Measurements from ENCODE around the gene SHISA3.

Gene SHISA3

DNA sequence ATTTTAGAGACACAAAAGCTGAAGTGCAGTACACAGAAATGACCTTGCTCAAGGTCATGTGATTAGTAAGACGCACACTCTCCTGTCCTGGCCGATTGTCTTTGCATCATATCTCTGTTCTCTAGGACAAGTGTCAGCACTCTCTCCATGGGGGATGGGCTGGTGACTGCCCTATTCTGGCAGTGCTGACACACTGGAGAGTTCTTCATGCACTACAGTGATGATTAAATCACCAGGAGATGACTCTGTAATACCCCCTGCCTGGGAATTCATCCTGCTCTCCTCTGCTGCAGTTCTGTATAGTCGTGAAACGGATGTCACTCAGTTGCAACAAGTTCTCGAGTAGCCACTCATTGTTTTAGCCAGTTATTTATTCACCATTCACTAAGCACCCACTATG, 5.3 kb upstream of the SHISA3 start:
- no peak for DNase-seq (ENCODE audit: low spot score)

DNA sequence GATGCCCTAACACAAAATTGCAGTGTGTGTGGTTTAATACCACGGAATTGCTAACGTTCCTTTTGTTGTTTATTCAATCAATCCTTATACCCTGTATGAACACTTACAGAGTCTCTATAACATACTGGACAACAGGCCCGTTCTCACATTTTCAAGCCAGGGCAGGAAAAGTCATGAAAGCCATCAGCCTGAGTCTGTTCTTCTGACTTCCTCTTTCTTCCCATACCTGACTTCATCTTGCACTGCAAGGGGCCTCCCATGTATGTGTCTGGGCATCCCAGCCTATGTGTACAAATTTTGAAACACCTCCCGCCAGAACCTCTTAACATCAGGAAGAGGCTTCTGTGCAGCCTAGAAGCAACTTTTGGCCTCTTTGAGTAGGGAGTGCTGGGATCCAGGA, 4.9 kb upstream of the SHISA3 start:
- no peak for DNase-seq (ENCODE audit: low spot score)

DNA sequence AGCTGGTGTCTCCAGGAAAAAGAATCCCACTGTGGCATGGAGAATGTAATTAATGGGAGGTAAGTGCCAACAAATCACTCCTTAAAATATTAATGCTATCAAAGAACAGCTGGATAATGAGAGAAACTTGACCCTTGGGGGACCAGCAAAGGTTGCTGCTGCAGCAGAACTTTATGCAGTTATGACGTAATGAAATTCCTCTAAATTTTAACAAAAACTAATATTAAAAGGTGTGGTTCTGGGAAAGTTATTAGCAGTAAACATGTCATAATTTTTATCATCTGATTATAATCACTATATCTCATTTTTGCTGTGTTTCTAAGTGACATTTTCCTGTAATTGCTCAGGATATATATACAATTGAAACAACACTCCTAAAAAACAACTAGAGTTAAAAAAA, 1.7 kb upstream of the SHISA3 start:
- DNase-seq (ENCODE audit: low spot score): no peak

DNA sequence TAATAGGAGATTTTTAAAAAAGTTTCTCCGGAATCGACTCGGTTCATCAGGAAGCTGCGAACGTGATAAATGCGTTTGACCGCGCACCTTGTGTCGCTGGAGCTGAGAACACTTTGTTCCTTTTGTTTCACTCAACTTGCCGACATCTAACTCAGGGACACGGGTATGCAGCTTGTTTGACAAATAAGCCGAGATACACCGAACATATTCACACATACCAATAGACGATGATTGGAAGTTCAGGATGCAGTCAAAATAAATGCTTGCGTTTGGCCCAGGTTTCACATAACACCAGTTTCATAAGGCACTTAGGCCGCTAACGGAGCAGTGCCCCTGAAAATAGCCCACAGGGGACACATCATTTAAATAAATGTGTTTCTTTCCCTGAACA, 932 bp upstream of the SHISA3 start:
- no peak for DNase-seq (ENCODE audit: low spot score)

DNA sequence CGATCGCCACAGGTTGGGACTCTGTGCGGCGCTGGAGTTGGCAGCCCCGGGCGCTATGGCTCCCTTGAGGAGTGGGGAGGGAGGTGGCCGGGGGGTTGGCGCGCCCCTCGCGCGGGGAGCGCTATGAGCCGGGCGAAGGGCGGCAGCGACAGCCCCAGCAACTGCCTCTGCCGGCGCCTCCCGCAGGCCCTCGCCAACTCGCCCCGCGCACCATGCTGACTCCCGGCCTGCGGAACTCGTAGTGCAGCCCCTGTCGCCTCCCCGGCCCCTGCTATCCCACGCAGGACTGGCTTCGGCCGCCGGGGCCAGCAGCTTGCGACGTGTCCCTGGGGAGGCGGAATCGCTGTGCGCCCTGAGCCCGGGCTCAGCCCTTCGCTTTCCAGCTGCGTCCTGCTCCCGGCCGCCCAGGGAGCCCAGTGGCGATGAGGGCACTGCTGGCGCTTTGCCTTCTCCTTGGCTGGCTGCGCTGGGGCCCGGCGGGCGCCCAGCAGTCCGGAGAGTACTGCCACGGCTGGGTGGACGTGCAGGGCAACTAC, 415 bp downstream of the SHISA3 start:
- peak; percentile 17 for DNase-seq (ENCODE audit: low spot score)

DNA sequence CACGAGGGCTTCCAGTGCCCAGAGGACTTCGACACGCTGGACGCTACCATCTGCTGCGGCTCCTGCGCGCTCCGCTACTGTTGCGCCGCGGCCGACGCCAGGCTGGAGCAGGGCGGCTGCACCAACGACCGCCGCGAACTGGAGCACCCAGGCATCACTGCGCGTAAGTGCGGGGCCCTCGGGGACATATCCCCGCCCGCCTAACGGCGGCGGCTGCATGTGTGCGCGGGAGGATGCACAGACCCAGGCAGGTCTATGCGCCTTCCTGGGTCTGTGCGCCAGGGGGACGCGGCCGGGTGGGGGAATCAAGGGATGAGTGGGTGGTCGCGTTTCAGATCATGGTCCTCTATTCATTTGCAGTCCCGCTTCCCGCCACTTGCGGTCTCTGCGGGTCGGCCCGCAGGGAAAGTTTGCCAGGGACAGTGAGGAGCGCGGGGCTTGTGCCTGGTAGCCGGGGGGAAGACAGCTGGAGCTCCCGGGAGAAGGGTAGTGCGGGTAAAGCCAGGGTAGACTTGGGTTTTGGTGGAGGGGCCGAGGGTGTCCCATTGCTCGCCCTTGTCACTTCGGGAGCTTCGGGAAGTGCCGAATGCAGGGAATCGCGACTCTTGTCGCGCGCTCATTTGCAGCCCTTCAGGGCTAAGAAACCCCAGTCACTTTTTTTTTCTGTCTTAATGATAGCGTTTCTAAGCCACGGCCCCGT, 1.0 kb downstream of the SHISA3 start:
- DNase-seq (ENCODE audit: low spot score): no peak

DNA sequence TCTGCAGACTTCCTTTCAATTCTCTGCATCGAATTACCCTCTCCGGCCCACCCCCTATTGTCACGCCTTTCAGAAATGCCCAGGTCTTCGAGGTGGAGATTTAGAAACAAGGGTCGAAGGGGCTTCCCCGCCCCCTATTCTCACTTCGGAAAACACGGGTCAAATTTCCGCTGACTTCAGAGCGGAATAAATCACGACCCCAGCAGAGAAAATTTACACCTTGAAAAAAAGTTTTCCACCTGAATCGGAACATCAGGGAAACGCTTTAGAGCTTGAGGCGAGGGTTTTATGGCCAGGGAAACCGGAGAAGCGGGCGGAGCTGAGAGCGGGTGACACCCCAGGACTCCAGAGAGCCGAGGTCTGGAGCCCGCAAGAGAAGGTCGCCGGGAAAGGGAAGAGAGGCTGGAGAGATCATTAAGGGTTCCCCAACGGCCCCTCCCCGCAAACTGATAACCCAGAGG, 1.6 kb downstream of the SHISA3 start:
- no peak for DNase-seq (ENCODE audit: low spot score)

DNA sequence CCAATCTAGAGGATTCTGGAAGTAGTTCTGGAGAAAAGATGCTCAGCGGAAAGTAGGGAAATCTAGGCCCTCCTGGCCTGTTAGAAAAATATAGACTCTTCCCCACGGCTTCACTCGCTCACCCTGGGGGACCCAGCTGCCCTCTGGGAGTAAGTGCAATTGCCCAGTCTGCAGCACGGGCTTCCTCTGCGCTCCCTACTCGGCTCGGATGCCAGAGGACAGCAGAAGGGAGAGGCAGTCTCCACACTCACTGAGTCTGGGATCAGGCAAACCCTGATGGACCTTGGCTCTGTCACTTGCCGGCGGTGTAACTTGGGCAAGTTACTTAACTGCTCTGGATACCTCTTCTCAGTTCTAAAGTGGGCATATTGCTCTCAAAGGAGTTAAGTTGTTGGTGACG, 2.1 kb downstream of the SHISA3 start:
- DNase-seq (ENCODE audit: low spot score): no peak

DNA sequence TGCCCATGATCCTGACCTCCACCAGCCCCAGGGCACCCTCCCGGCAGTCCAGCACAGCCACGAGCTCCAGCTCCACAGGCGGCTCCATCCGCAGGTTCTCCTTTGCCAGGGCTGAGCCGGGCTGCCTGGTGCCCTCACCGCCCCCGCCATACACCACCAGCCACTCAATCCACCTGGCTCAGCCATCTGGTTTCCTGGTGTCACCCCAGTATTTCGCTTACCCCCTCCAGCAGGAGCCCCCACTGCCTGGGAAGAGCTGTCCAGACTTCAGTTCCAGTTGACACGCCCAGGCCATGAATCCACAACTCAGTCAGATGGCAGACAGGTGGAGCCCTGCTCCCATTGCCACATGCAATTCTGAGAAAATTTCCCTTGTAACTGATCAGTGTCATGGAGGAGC, 3.9 kb downstream of the SHISA3 start:
- DNase-seq (ENCODE audit: low spot score): no peak

DNA sequence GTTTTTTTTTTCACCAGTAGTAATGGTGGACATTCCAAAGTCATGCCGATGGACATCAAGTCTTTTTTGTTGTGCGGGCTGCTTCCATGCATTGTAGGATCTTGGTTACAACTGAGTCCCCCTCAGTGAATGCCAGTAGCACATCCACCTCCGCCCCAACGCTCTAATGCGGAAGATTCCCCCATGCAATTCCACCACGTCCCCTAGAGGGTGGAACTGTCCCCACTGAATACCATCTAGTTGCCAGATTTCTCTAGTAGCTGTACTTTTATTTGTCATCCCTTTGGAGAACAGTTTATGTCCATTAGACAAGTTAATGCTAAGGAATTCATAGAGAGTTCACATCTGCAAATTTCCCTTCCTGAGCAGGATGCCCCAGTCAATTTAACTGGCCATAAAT, 6.7 kb downstream of the SHISA3 start:
- DNase-seq (ENCODE audit: low spot score): no peak

DNA sequence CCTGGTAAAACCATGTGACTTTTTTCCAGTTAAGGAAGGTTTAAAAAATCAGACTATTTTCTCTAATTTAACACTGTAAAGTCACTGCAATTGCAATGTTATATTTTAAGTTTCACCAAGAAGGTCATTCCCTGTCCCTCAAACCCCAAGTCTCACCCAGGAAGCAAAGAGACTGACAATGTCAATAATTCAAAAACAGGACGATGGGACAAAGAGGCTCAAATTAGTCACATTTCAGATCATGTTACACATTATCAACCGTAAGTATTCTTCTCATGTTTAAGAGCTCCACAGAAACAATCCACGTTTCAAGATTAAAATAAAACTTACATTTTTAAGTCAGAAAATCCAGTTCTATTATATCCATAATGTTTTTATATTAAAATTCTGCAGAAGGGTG, 13.2 kb downstream of the SHISA3 start:
- no peak for DNase-seq (ENCODE audit: low spot score)

DNA sequence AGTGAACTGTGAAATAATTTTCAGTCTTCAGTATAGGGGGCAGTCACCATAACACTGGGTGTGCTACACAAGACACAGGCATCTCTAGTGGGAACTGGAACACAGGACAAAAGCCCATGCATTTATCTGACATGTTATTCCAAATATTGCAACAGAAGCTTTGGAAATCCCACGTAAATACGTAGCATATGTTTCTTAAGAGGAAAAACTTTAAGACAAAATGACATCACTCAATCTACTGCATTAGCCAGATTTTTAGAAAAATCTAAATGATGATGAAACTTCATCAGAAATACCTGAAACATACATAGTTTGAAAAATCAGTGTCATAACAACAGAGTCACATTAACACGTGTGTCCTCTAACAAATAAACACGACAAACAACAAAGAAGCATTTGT, 14.5 kb downstream of the SHISA3 start:
- DNase-seq (ENCODE audit: low spot score): no peak

DNA sequence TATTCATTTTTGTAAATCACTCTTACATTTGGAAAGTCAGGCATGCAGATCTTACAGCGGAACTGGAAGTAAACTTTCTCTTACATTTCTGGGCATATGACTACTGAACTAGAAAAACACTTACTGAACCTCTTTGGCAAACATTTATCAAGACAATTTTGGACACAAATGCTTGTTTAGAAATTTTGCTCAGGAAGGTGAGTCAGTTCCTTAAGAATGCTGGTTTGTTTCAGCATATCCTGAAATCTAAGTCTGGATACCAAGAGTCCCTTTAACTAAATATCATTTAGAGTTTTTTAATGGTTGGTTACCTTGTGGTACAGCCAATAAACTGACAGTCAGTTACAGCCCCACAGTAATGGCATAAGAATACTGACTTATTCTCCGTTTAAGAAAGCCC, 15.0 kb downstream of the SHISA3 start:
- DNase-seq (ENCODE audit: low spot score): peak; percentile 51

DNA sequence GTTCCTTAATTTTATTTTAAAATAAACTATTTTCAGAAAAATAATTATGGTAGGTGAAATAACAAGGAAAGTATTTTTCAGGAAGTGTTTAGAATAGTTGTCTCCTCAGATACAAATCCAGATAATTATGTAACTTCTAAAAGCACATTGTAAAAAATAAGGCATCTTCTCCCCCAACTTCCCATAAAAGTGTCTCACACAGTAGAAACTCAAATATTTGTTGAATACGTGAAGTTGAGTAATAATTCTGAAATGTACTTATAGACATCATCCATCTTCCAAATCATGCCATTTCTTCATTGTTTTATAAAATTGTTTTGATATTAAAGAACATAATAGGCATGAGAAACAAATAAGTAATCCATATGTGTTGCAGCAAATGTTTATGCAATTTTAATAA, 18.0 kb downstream of the SHISA3 start:
- no peak for DNase-seq (ENCODE audit: low spot score)

DNA sequence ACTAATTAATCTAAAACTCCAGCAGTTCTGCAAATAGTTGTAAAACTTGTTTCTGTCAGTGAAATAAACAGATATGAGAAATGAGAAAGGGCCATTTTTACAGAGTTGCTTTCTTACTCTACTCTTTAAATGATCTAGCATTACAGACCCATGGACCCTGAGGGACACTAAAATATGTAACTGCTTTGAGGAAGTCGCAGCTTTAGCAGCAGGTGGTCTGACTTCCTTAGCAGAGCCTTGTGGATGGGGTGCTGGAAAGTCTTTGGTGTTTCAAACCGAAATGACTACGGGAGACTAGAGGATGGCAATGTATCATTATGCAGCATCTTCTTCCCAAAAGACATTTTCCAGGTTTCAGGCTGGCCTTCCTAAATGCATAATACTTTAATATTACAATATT, 18.7 kb downstream of the SHISA3 start:
- DNase-seq (ENCODE audit: low spot score): no peak

DNA sequence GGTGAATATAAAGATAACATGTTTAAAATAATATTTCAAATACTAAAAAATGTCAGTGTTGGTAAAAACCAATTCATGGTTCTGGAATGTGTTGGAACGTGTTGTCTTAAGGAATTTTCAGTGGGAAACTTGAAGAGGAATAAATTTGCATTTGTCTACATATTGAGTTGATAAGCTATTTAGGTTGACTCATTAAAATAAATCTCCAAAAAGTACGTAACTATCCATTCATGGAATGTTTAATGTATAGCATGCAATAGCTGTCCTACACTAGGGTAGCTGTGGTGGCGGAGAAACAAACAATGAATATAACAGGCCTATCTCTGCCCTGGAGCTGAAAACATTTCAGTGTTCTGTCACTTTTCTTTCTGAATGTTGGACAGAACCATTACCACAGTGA, 20.3 kb downstream of the SHISA3 start:
- DNase-seq (ENCODE audit: low spot score): no peak

DNA sequence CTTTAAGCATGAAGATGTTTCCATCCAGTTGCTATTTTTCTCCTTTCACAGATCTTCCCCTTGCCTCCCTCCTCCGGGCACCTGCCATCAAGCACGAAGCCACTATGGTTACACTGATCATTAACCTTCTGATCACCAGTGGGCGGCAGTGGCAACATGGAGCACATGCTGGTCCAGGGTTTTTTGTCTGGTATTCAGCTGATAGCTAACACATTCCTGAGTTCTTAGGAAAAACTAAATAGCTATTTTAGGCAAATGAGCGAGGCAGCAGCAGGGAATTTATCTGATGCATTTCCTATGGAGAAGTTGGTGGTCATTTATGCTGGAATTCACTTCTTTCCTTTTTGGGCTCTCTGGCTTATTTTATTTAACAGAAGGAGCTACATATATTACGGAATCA, 22.9 kb downstream of the SHISA3 start:
- no peak for DNase-seq (ENCODE audit: low spot score)

DNA sequence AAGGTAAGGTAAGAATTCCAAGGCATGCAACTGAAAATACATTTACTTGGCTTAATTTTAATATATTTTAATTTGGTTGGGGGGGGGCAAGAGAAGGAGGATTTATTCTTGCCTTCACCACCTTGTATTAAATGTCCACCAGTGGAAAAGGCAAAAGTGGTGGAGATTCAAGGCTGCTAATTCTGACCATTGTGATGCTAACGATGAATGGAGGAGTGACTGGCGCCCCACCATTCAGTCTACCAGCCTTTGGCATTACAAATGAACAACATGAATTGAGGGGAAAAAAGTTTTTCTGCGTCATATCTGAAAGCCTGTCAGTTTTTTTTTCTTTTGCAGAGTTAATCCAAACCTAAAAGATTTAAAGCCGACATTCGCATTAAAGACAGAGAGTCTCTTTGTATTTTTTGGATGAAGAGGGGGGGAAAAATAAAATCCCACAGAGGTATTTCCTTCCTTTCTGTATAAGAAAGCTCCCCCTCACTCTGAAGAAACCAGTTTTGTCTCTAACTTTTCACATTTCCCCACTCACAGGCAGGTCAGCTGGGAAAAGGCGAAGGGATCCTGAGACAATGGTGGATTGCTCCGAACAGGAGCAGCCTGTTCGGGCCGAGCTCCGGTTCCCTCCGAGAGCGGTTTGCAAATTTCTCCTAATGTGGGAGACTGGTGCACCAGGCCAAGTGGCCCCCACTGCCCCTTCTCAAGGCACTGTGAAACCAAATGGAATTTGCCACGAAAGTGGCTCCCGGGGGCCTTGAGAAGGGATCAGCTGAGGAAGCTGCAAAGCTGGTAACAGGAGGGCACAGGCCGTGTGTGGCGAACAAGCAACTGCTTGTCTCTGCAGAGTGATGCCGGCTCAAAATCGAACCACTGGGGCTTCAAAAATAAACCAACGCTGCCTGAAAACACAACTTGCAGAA, 28.1 kb downstream of the SHISA3 start:
- no peak for DNase-seq (ENCODE audit: low spot score)

DNA sequence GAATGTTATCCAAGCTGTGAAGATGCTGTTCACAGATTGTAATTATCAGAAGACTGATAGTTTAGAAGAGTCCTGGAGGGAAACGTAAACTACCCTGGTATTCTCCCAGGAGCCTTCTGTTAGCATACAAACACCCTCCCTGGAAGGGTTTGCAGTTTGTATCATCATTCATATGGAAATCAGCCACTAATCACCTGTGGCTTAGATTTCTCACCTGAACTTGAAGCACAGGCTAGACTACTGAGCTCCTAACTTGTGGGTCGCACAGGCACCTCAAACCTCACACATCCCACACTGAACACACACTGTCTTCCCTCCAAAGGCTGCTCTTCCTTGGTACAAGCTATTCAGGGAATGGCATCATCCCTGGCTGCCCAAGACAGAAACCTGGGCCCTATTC, 30.7 kb downstream of the SHISA3 start:
- no peak for DNase-seq (ENCODE audit: low spot score)

DNA sequence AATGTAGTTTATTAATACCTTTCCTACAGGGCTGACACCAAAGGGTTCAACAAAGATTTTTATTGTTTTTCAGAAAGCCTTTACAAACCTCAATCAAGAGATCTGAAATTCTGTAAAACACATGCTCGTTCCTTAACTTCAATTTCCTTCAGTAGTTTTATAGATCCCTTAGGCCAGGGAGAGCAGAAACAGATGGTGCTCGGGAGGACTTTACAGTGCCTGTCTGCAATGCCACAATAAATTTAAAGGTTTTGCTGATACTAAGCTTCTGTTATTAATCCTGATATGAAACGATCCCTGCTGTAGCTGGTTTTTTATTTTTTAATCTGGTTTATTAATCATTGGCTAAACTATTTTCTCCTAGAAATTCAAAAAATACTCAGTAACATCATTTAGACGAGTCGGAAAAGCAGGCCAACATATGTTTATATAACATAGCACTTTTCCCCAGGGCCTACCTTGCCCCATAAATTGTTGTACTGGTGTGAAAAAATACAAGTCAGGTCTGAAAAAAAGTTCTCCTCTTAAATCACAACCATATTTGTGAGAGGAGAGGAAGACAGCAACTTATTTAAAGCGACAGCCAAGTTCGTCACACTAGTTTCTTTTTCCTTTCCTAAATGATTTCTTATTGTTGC, 39.8 kb downstream of the SHISA3 start:
- no peak for DNase-seq (ENCODE audit: low spot score)

DNA sequence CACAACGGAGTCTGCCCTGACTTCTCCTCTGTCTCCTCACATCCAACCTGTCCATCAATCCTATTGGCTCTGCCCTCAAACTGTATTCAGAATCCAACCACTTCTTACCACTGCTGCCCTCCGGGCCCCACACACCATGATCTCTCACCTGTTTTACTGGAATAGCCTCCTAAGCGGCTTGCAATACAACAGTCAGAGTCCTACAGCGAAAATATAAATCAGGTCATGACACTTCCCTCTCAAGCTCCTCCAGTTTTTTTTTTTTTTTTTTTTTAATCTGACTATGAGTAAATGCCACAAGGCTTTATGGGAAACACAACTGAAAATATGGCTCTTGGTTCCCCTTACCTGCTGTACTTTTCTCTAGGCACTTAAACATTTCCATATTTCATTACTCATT, 42.8 kb downstream of the SHISA3 start:
- no peak for DNase-seq (ENCODE audit: low spot score)

DNA sequence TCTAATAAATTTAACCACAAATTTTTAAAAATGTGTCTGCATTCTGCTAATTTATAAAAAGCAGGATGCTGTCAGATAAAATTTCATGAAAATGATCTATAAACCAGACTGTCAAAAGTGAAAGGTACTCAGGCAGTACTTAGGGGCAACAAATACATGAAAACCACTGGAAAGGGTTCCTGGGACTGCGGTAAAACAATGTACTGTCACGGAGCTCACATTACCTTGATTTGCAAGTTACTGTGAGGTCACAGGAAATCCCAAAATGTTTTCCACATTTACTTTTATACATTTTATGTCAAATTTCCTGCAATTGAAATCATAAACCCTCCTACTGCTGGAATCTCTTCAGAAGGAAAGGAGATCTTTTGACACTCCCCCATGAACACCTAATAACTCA, 45.3 kb downstream of the SHISA3 start:
- no peak for DNase-seq (ENCODE audit: low spot score)

DNA sequence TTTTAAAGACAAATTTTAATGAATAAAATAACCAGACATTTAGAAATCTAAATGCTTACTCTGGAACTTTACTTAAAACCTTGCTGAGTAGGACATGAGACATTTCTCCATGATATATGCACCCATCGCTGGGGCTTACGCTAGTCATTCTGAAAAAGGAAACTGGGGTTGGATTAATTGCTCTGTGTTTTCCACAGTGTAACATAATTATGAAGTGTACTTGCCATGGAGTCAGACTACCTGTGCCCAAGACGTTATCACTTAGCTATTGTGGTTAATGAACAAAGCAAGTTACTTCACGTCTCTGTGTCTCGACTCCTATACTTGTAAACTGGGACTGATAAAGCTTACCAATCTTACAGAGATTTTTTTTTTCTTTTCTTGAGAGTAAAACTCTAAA, 47.8 kb downstream of the SHISA3 start:
- no peak for DNase-seq (ENCODE audit: low spot score)

Data from GM03348 (cell line).